ENCODE results near the gene SLC1A1.

Gene SLC1A1

DNA sequence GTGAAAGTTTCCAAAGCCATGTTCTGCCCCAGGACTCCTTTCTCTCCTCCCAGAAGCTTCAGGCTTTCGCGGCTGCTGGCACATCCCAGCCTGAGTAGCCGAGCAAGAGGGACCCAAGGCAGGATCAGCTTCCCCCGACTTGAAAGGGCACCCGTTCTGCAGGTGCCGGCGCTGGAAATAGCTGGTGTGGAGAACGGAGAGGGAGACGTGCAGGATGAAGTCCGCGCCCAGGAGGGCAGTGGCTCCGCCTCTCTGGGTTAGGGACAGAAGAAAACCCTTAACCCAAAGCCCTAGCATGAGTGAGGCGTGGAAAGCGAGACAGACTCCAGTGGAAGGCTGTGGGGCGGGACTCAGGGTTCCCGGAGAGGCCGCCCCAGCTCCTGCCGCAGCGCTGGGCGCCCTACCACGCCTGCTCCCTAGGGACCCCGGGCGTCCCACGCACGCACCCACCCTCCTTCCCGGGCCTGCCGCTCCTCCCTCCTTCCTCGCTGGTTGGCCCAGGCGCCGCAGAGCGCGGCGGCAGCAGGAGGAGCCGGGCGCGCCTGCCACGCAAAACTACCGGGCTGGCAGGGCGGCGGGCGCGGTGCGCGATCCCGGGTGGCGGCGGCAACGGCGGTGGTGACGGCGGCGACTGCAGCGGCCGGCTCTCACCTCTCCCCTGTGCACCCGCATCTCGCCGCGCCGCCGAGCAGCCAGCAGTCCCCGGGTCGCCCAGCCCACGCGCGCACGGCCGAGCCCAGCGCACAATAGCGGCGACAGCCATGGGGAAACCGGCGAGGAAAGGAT is at the start of gene SLC1A1:
Gene SLC1A1, plus strand, starts transcription at position 550 of the 786 bp plus-strand sequence. Its CDS starts 212 bp downstream, at position 762.
- Histone ChIP-seq H3K27ac (no peak within 1 kb of the TSS), H3K27me3 (ENCODE audit: insufficient read depth, low read depth, severe bottlenecking) (peaks cover 14% of the 10 kb centered on the region)
- peak; percentile 53 for DNase-seq

DNA sequence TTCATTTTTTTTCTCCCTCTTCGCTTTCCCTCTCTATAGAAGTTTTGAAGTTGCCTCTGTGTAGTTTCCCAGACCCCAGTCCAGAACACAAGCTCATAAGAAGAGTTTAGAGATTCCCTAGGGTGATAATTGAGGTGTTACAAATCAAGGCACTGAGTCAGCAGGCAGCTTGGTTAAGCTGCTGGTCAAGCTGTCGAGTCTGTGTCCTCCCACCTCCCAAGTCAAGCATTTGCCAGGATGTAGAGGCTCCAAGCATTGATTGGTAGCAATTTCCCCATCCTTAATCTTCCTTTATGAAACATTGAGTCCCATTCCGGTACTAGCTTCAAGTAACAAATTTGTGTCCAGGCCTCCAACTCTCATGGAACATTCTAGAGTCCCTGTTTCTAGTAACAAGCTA is 47.5 kb upstream of the SLC1A1 start:
- H3K9me3 ChIP-seq (ENCODE audit: severe bottlenecking), result no peaks in the 10 kb centered on the region
- H3K27me3 ChIP-seq (ENCODE audit: insufficient read depth, low read depth, severe bottlenecking), result peaks cover 5% of the 10 kb centered on the region
- no peak overlapping the region for H3K4me3 ChIP-seq (ENCODE audit: low read depth, low read length)
- TF ChIP-seq, protein P1, sequence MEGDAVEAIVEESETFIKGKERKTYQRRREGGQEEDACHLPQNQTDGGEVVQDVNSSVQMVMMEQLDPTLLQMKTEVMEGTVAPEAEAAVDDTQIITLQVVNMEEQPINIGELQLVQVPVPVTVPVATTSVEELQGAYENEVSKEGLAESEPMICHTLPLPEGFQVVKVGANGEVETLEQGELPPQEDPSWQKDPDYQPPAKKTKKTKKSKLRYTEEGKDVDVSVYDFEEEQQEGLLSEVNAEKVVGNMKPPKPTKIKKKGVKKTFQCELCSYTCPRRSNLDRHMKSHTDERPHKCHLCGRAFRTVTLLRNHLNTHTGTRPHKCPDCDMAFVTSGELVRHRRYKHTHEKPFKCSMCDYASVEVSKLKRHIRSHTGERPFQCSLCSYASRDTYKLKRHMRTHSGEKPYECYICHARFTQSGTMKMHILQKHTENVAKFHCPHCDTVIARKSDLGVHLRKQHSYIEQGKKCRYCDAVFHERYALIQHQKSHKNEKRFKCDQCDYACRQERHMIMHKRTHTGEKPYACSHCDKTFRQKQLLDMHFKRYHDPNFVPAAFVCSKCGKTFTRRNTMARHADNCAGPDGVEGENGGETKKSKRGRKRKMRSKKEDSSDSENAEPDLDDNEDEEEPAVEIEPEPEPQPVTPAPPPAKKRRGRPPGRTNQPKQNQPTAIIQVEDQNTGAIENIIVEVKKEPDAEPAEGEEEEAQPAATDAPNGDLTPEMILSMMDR (IDR thresholded peaks at IDR 0.05; ENCODE audit: low read depth, low read length), result no peak
- no peaks in the 10 kb centered on the region for H3K36me3 ChIP-seq
- DNase-seq, result no peak
- H3K27ac ChIP-seq, result no peak overlapping the region

More for the DNA sequence above, at the start of gene SLC1A1:
- Histone ChIP-seq H3K9me3 (ENCODE audit: severe bottlenecking) (no peaks in the 10 kb centered on the region), H3K4me3 (ENCODE audit: low read depth, low read length) (peak within 1 kb of the TSS; percentile 51), H3K36me3 (no peaks in the 10 kb centered on the region)
- TF ChIP-seq, protein P1 (IDR thresholded peaks at IDR 0.05; ENCODE audit: low read depth, low read length), result no peak

DNA sequence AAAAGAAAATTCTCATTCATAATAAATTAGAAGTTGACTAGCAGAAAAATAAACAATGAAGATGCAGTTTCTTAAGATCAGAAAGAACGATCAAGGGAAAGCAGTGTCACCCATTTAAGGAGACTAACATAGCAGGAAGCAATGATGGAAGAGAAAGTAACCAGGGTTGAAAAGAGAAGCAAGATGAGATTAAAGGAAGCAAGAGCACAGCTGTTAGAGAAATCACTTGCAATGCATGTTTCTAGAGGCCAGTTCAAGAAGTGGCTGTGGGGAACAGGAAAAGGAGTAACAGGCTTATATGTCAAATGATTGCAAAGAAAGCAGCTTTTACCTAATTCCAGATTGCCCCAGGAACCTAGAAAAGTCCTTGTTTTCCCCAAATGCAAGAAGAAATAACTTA is 46.8 kb upstream of the SLC1A1 start:
- no peaks in the 10 kb centered on the region for H3K36me3 ChIP-seq
- peaks cover 5% of the 10 kb centered on the region for H3K27me3 ChIP-seq (ENCODE audit: insufficient read depth, low read depth, severe bottlenecking)
- no peak overlapping the region for H3K27ac ChIP-seq
- no peaks in the 10 kb centered on the region for H3K9me3 ChIP-seq (ENCODE audit: severe bottlenecking)
- no peak overlapping the region for H3K4me3 ChIP-seq (ENCODE audit: low read depth, low read length)
- TF ChIP-seq, protein P1 (IDR thresholded peaks at IDR 0.05; ENCODE audit: low read depth, low read length), result no peak
- no peak for DNase-seq

DNA sequence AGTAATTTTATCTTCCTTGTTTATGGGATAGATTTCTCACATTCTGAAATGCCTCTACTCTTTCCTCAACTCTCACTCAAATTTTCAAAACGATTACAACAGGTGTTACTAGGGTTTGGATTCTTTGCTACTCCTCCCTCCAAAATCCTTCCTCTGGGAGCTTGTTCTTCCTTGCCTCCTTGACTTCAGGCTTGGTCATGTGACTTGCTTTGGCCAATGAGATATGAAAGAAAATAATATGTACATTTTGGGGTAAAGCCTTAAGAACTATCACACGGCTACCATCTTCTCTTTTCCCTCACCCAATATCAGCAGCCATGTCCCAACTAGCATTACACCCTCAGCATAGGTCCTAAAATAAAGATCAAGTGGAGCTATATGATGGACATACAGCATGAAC is 28.8 kb upstream of the SLC1A1 start:
- no peaks in the 10 kb centered on the region for H3K27me3 ChIP-seq (ENCODE audit: insufficient read depth, low read depth, severe bottlenecking)
- no peak for DNase-seq
- H3K9me3 ChIP-seq (ENCODE audit: severe bottlenecking), result no peaks in the 10 kb centered on the region
- no peak overlapping the region for H3K27ac ChIP-seq
- no peak overlapping the region for H3K4me3 ChIP-seq (ENCODE audit: low read depth, low read length)
- H3K36me3 ChIP-seq, result no peaks in the 10 kb centered on the region
- TF ChIP-seq, protein P1 (IDR thresholded peaks at IDR 0.05; ENCODE audit: low read depth, low read length), result no peak

DNA sequence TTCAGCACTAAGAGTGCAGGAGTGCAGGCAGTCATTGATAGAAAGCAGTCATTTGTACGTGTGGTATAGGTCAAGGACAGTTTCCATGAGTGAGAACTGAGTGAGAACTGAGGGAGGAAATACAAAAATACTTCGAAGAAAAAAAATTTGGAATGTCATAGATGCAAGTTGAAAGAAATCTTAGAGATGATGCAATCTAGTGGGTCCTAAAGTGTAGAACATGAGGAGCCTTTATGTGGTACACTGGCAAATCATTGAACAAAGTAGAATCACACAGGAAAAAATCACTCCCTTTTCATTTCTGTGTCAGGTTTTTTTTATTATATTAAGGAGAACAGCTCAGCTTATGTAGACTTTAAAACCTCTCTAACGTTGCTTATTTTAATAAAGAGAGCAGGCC is 26.4 kb upstream of the SLC1A1 start:
- H3K27ac ChIP-seq, result no peak overlapping the region
- DNase-seq, result no peak
- no peaks in the 10 kb centered on the region for H3K9me3 ChIP-seq (ENCODE audit: severe bottlenecking)
- H3K4me3 ChIP-seq (ENCODE audit: low read depth, low read length), result no peak overlapping the region
- H3K27me3 ChIP-seq (ENCODE audit: insufficient read depth, low read depth, severe bottlenecking), result no peaks in the 10 kb centered on the region
- TF ChIP-seq, protein P1 (IDR thresholded peaks at IDR 0.05; ENCODE audit: low read depth, low read length), result no peak
- H3K36me3 ChIP-seq, result no peaks in the 10 kb centered on the region
